K562 (cell line): ENCODE measurements around the gene THAP6.

Experiments used
- CTCF ChIP-seq, 3 experiments: IDR thresholded peaks in 2 of 3; conservative IDR thresholded peaks in 1 of 3; 2 replicates each; pipeline ENCODE4 v1.5.1; 2011 to 2012; ENCODE audit warnings: low read length in 3 of 3, mild to moderate bottlenecking in 3 of 3, control low read depth in 2 of 3, improper control_type of control experiment in 1 of 3, inconsistent platforms in 1 of 3, low read depth in 1 of 3, mixed read lengths in 1 of 3, moderate library complexity in 1 of 3; ENCODE audit not compliant: insufficient read depth in 2 of 3
- FOSL1 ChIP-seq: fragments of 200-800 bp; sonication (Bioruptor generic); conservative IDR thresholded peaks from 2 replicates; pipeline ENCODE4 v1.6.1; 2016; ENCODE audit warnings: missing genetic modification characterization, missing compliant biosample characterization
- RBM17 ChIP-seq: fragments of 200-400 bp; formaldehyde crosslinking; IDR thresholded peaks from 2 replicates; pipeline ENCODE4 v1.6.1; 2017; ENCODE audit warnings: low read depth, mild to moderate bottlenecking, low read length, borderline replicate concordance
- TFAP4 ChIP-seq: sonication (generic); formaldehyde crosslinking; IDR thresholded peaks from 2 replicates; pipeline ENCODE4 v1.8.0; 2022; ENCODE audit warnings: missing genetic modification reagents, mild to moderate bottlenecking, moderate library complexity, borderline replicate concordance

GRCh38 chr4:75490155-75490554 is 24.1 kb upstream of the THAP6 start:
- TF ChIP-seq CTCF (IDR thresholded peaks at IDR 0.05 in 2 of 3, conservative IDR thresholded peaks at IDR 0.05 in 1 of 3; ENCODE audit: insufficient read depth in 2 of 3, low read depth in 1 of 3, low read length in 3 of 3) (peak in 1 of 3 experiments; percentile 44; a peak in 2 of 6 replicates), FOSL1 (tag) (no peak), RBM17 (no peak), TFAP4 (CRISPR knock-in tag) (no peak)
